Stimulated activated CD8-positive, alpha-beta memory T cell treated with anti-CD3 and anti-CD28 coated beads, Interleukin-12 subunit alpha, Interleukin-12 subunit beta, amount 100 ng/mL, for 24 hours (primary cell): ENCODE results near the gene ANP32B.
"Not testable (repeated sequence)": the region's sequence is repeated elsewhere in the genome, so short reads cannot be mapped to it uniquely, and the experiment has no call there.

ENCODE experiments used
- DNase-seq: peaks from one replicate; pipeline ENCODE4 v3.0.0-alpha.2; 2020; ENCODE audit errors: extremely low read depth

ANP32B gene

DNA sequence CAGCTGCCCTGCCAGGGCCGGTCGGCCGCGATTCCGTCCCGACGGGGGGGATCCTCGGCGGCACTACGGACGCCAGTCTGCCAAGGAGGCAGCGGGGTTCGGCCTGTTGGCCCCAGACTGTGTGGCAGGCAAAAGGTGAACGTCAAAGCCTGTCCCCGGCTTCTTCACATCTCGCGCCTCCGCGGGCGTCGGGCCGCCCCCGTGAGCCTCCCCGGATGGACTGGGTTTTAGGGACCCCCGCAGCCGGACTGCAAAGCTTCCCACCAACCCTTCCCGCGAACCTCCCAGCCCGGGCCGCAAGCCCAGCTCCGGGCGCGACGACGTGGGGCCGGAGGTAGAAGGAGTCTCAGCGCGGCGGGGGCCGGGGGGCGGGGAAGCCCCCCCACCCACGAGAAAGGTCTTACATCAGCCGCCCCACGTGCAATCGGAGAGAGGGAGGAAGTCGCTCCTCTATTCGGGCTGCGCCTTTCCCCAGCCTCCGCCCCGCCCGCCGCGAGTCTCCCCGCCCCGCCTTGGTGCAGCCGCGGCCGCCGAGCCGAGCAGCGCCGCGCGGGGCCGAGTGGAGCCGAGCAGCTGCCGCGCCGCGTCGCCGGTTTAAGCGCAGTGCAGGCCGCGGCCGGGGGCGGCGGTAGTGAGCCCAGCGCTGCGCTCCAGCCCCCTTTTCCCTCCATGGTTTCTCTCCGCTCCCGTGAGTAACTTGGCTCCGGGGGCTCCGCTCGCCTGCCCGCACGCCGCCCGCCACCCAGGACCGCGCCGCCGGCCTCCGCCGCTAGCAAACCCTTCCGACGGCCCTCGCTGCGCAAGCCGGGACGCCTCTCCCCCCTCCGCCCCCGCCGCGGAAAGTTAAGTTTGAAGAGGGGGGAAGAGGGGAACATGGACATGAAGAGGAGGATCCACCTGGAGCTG, at the start of gene ANP32B:
TSS of gene ANP32B (plus strand) at position 659 of the 906 bp plus-strand sequence. CDS start at position 874, 215 bp downstream.
- peak; percentile 82 for DNase-seq

GRCh38 chr9:97934321-97935115, 48.6 kb upstream of the ANP32B start:
- DNase-seq: no peak

DNA sequence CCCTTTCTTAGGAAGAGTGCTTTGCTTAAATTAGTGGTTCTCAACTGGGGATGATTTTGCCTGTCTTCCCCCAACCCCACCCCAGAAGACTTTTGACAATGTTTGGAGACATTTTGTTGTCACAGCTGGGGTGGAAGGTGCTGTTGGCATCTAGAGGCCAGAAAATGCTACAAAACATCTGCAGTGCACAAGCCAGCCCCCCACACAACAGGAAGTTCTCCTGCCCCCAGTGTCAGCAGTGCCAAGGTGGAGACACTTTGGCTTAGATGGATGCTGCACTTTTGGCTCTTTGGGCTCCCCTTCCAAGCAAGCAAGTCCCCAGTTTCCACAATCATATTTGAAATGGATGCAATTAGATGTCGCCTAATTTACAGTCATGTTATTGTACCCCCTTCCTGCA, 47.9 kb upstream of the ANP32B start:
- DNase-seq: no peak

DNA sequence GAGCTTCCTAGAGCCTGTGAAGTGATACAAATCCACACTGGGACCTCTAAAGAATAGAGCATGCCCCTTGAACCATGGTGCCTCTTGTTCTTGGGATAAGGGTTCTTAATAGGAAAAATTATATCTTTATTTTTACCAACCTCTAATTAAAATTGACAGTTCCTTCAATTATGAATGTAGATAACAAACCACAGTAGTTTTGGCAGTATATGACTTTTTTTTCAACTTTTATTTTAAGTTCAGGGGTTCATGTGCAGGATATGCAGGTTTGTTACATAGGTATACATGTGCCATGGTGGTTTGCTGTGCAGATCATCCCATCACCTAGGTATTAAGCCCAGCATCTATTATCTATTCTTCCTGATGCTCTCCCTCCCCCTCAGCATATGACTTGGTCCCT, 46.1 kb upstream of the ANP32B start:
- DNase-seq: no peak

DNA sequence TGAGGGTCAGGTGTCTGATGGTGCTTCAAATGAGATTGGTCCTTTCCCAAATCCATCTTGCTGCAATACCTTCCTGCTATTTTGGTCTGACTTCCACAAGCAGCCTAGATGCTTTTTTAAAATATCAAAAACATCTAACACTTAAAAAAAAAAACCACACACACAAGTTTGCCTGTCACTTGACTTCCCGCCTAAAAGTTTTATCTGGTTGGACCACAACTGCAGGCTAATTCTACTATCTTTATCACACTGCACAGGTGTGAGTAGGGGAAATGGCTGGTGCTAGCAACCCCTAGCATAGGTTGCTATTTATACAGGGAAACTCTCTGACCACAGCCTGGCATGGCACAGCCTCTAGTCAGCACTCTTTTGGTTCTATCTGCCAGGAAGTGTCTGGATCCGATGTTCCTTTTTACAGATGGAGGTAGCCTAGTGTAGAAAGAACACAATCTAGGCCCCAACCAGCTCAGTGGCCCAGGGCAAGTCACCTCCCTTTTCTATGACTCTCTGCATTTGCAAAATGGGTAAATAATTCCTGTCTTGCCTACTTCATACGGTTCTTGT, 45.0 kb upstream of the ANP32B start, which contains the start of gene HEMGN:
TSS of gene HEMGN (minus strand) at position 92 of the 564 bp plus-strand sequence. CDS start at position 56, 36 bp downstream.
- no peak for DNase-seq

- DNase-seq: no peak
These were observed 42.9 kb upstream of the ANP32B start for GRCh38 chr9:97940233-97940632.

GRCh38 chr9:97940741-97941140, 42.4 kb upstream of the ANP32B start:
- no peak for DNase-seq

GRCh38 chr9:97941323-97941722, 41.8 kb upstream of the ANP32B start:
- DNase-seq: no peak

DNA sequence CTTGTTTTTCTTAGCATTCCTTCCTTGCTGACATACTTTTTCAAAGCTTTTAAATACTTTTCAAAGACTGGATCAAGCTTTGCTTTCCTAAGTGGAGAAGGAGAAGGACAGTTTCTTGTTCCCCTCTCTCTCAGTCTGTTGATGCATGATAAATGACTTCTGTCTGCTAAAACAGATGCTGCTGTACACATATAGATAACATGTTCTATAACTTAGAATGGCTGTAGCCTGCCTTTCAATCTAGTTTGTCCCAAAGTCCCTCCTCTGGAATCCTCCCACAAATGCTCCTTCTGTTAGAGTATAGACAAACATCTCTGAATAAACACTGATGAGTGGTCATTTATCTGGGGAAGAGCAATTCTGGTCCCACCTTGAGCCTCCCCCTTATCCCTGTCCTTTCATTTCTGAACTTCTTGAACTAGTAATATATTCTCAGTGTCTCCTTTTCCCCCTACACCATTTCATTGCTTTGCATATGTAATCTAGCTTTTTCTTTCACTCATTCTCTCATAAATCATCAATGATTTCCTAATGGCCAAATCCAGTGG, 39.8 kb upstream of the ANP32B start:
- no peak for DNase-seq

DNA sequence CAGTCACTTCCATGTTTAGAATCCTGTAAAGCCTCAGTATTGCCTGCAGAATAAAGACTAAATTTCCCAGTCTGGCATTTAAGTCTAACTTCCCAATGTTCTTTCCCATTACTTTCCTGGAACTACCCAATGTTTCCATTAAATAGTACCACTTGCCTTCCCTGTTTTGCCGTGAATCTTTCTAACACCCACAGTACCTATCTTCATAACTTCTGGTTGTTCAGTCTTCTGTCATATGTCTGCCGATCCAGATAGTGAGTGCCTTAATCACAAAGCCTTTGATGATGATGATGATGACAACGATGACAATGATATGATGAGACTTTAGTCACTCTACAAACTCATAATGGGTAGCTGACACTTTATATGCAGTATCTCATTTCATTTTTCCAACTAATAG, 38.5 kb upstream of the ANP32B start:
- no peak for DNase-seq

GRCh38 chr9:97945470-97945869, 37.7 kb upstream of the ANP32B start:
- DNase-seq: not testable (repeated sequence)

DNA sequence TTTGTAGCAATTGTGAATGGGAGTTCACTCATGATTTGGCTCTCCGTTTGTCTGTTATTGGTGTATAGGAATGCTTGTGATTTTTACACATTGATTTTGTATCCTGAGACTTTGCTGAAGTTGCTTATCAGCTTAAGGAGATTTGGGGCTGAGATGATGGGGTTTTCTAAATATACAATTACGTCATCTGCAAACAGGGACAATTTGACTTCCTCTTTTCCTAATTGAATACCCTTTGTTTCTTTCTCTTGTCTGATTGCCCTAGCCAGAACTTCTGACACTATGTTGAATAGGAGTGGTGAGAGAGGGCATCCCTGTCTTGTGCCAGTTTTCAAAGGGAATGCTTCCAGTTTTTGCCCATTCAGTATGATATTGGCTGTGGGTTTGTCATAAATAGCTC, 36.0 kb upstream of the ANP32B start:
- not testable (repeated sequence) for DNase-seq

- DNase-seq: not testable (repeated sequence)
These were observed 32.3 kb upstream of the ANP32B start for GRCh38 chr9:97950873-97951272.

DNA sequence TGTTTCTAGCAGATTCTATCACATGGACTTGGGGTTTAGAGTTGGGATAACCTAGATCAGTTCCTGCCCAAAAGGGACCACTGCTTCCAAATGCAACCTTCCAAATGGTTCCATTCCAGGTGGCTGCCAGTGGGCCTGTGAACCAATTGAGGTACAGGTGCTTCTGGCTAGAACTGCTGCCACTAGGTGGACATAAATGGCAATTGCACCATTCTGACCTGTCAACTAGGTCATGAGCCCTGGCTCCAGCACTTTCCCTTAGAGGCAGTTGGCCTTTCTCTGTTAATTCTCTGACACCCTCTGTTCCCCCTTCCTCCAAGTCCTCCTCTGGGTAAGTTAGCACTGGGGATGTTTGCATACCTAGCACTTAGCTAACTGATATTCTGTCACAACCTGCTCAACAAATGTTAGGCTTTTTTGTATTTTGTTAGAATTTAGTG, 28.6 kb upstream of the ANP32B start:
- peak; percentile 14 for DNase-seq

DNA sequence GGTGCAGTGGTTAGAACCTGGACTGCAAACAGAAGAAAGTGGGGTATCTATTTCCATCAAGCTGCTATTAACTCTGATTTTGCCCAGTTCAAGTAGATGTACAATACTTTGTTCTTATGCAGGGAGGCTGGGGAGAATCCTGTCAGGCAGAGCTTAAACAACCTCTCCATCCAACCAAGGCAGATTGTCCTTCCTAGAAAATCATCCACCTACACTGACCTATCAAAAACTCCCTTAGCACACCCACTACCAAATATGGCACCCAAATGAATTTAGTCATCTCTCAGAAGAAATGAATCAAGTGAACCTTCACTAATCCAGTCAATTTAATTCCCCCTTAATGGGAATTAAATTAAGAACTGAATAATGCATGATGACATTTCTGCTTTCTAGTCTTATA, 26.8 kb upstream of the ANP32B start:
- no peak for DNase-seq

- no peak for DNase-seq
These were observed 24.2 kb upstream of the ANP32B start for GRCh38 chr9:97958812-97959511.

DNA sequence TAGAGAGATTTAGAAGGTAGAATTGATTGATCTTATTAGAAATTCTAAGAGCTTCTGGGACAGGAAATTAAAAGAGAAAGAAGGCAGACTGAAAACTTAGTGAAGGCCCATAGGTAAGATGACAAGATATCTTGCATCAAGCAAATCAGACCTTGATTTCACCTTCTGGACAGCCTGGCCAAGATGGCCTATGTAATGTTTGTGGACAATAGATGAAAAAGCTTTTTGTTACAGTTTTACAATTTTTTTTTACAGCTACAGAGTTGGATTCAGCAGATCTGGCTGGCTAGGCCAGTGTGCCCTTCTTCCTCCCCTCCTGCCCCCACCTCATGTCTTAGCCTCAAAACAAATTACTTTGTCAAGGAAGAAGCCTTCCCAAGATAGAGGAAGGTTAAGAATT, 23.6 kb upstream of the ANP32B start:
- no peak for DNase-seq

GRCh38 chr9:97960678-97961328, 22.3 kb upstream of the ANP32B start:
- DNase-seq: not testable (repeated sequence)

GRCh38 chr9:97961361-97961760, 21.8 kb upstream of the ANP32B start:
- DNase-seq: no peak

DNA sequence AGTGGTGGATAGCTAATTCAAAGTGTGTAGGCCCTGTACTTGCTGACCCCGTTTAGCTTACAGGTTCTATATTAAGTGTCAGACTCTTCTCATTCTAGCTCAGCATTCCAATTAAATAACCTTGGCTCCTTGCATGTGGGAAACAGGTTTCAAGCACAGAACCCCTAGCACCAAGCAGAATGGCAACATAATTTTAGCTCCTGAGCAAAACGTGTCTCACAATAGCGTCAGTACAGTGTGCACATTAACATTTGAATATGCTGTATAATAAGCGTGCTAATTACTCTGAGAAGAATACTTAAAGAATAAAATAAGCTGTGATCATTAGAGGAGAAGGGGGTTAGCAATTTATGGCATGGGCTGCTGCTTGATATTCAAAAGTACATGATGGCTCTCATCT, 21.0 kb upstream of the ANP32B start:
- DNase-seq: no peak

GRCh38 chr9:97962575-97962974, 20.6 kb upstream of the ANP32B start:
- no peak for DNase-seq
